Non-pigmented ciliary epithelial cell (primary cell): ENCODE data around the gene LTF.

Source experiments
- DNase-seq: peaks from one replicate; pipeline ENCODE4 v3.0.0-alpha.2; 2010; ENCODE audit warnings: low read depth

The LTF gene

GRCh38 chr3:46490338-46491084, 25.8 kb upstream of the LTF start:
- no peak for DNase-seq

GRCh38 chr3:46489875-46490274, 25.2 kb upstream of the LTF start:
- DNase-seq = peak; percentile 70

GRCh38 chr3:46489381-46489780, 24.7 kb upstream of the LTF start:
- DNase-seq = no peak

GRCh38 chr3:46488735-46489361, 24.1 kb upstream of the LTF start:
- DNase-seq = peak; percentile 56

GRCh38 chr3:46485779-46486175, 21.1 kb upstream of the LTF start:
- DNase-seq = no peak

- no peak for DNase-seq
Observed at GRCh38 chr3:46484911-46485778, 20.4 kb upstream of the LTF start.

GRCh38 chr3:46484388-46484787, 19.7 kb upstream of the LTF start:
- no peak for DNase-seq

- no peak for DNase-seq
Observed at GRCh38 chr3:46483825-46484224, 19.1 kb upstream of the LTF start.

- DNase-seq = no peak
Observed at GRCh38 chr3:46482632-46483350, 18.1 kb upstream of the LTF start.

- no peak for DNase-seq
Observed at GRCh38 chr3:46481636-46482035, 16.9 kb upstream of the LTF start.

GRCh38 chr3:46480491-46481195, 15.9 kb upstream of the LTF start:
- DNase-seq = no peak

- DNase-seq = no peak
Observed at GRCh38 chr3:46479696-46480095, 15.0 kb upstream of the LTF start.

DNA sequence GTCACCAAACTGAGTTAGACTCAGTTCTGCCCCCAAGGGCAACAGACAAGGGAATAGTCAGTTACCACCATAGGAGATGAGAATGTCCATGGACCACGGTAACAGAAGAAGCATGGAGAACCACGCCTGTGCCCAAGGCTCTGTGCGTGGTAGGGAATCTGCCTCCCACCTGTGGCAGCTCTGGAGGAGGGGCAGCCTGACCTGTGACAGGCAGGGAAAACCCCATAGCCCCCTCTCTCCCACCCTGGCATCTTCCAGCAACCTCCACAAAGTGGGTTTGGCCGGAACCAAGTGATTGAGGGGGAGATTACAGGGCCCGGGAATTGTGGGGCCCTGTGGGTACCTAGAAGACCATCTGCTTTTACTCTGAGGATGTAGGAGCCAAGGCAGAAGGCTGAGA, 14.3 kb upstream of the LTF start:
- no peak for DNase-seq

- no peak for DNase-seq
Observed at GRCh38 chr3:46478341-46478740, 13.6 kb upstream of the LTF start.

- no peak for DNase-seq
Observed at GRCh38 chr3:46477756-46478155, 13.1 kb upstream of the LTF start.

- DNase-seq = no peak
Observed at GRCh38 chr3:46477145-46477544, 12.4 kb upstream of the LTF start.

- DNase-seq = no peak
Observed at GRCh38 chr3:46472736-46473135, 8.0 kb upstream of the LTF start.

GRCh38 chr3:46471371-46471914, 6.7 kb upstream of the LTF start:
- DNase-seq = no peak

- DNase-seq = no peak
Observed at GRCh38 chr3:46470831-46471230, 6.1 kb upstream of the LTF start.

DNA sequence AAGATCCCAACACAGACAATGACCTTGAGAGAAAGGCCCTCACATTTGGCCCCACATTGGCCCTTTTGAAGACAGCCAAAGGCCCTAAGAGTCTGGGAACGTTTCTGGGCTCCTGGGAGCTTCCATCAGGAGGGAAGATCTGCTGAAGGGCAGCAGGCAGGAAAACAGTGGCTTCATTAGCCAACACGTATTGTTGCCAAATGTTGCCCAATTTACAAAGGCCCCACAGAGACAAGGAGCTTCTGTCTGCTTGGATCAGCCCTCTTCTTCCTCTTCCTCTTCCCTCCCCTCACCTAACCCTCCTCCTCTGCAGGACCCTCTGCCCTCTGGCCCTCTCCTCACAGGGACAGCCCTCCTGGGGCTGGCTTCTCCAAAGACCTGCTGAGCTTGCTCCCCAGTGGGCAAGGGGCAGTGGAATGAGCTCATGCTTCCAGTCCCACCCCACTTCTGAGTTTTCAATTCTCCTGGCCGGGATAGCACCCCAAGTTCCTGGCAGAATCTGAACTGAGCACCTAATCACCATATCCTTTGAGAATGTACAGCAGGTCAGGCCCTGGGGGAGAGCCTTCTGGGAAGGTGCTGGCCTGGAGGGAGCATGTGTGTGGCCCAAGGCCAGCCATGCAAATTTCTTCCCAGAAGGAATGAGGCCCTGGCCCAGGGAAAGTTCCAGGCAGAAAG, 5.1 kb upstream of the LTF start:
- no peak for DNase-seq
